HepG2 (cell line): Measurements from ENCODE around the gene MAPK14. TPM values are rescaled to one million over a fixed set of nuclear protein-coding genes. Genes with fewer than 3 reads are reported as not detected.

Experiments
- ATAC-seq: fragments of 200-7000 bp; cut with Tn5 transposase; 3 replicates; pipeline ENCODE4 v1.9.1; 2020; ENCODE audit warnings: mild to moderate bottlenecking, moderate library complexity
- BruUV-seq: library from RNA; stranded (reverse); fragments of 400-500 nt; replicated peaks from 2 replicates; lab custom pipeline; 2021; lab: Mats Ljungman, UMichigan
- CTCF ChIA-PET: fragments of 300-600 bp; formaldehyde crosslinking; extraction: SDS; loops from one replicate; lab custom pipeline; 2021; ENCODE audit warnings: low total read pairs, inconsistent platforms, low intra/inter-chr PET ratio; lab: Yijun Ruan, JAX
- POLR2A ChIA-PET: fragments of 350-600 bp; sonication (Branson Sonifier 250); formaldehyde crosslinking; loops from one replicate; lab custom pipeline; 2020; ENCODE audit warnings: antibody characterized with exemption, inconsistent platforms; lab: Yijun Ruan, JAX
- DNase-seq: peaks from one replicate; pipeline ENCODE4 v3.0.0-alpha.2; 2015; ENCODE audit warnings: low spot score
- FAIRE-seq: peaks from 3 replicates; lab custom pipeline; 2011; peaks lifted over from hg19 to GRCh38; lab: Jason Lieb, UNC
- H2AFZ ChIP-seq: one replicate; pipeline ENCODE4 v1.6.1; 2011; ENCODE audit warnings: low read length, inconsistent platforms
- H3K27ac ChIP-seq: fragments of 300-600 bp; 3 replicates; pipeline ENCODE4 v1.8.0; 2011; ENCODE audit warnings: mixed run types, mild to moderate bottlenecking, mixed read lengths, low read length, inconsistent platforms; ENCODE audit not compliant: insufficient read depth; ENCODE audit errors: extremely low read length
- H3K27me3 ChIP-seq, 2 experiments: fragments of 200-600 bp in 1 of 2; 2 replicates in 1 of 2; 3 replicates in 1 of 2; pipeline versions ENCODE4 v1.6.0 to v1.8.0; 2011; ENCODE audit warnings: low read length in 2 of 2, mild to moderate bottlenecking in 2 of 2, moderate library complexity in 2 of 2, inconsistent platforms in 1 of 2; ENCODE audit not compliant: insufficient read depth in 2 of 2, control insufficient read depth in 1 of 2
- H3K36me3 ChIP-seq, 2 experiments: fragments of 200-600 bp in 1 of 2; replicated peaks in 1 of 2; 2 replicates in 1 of 2; 3 replicates in 1 of 2; pipeline versions ENCODE4 v1.5.1 to v1.8.0; 2011; ENCODE audit warnings: low read length in 2 of 2, inconsistent platforms in 1 of 2; ENCODE audit not compliant: insufficient read depth in 2 of 2, control insufficient read depth in 1 of 2
- H3K4me1 ChIP-seq: 2 replicates; pipeline ENCODE4 v1.5.1; 2012; ENCODE audit warnings: low read length, inconsistent platforms; ENCODE audit not compliant: insufficient read depth
- H3K4me2 ChIP-seq: 2 replicates; pipeline ENCODE4 v1.6.0; 2011; ENCODE audit warnings: low read depth, low read length, inconsistent platforms
- H3K4me3 ChIP-seq, 3 experiments: fragments of 200-600 bp in 1 of 3; sonication (generic), shearing (Covaris generic) in 1 of 3; replicated peaks in 1 of 3; 2 replicates each; pipeline ENCODE4 v1.5.1; 2011 to 2016; ENCODE audit warnings: low read length in 3 of 3, inconsistent platforms in 2 of 3, low read depth in 2 of 3, mild to moderate bottlenecking in 2 of 3, control low read depth in 1 of 3, mixed read lengths in 1 of 3; ENCODE audit not compliant: insufficient read depth in 1 of 3
- H3K79me2 ChIP-seq: one replicate; pipeline ENCODE4 v1.6.1; 2011; ENCODE audit warnings: low read length, inconsistent platforms; ENCODE audit not compliant: insufficient read depth
- H3K9ac ChIP-seq: 2 replicates; pipeline ENCODE4 v1.6.0; 2011; ENCODE audit warnings: mild to moderate bottlenecking, low read depth, low read length, inconsistent platforms; ENCODE audit not compliant: insufficient read depth
- H3K9me3 ChIP-seq: 2 replicates; pipeline ENCODE4 v1.5.1; 2012; ENCODE audit warnings: mild to moderate bottlenecking, low read length
- H4K20me1 ChIP-seq: 2 replicates; pipeline ENCODE4 v1.6.0; 2011; ENCODE audit warnings: inconsistent platforms, mild to moderate bottlenecking, low read length, moderate library complexity; ENCODE audit not compliant: insufficient read depth
- FOXC1 ChIP-seq: sonication (generic); formaldehyde crosslinking; IDR thresholded peaks from 2 replicates; pipeline ENCODE4 v1.8.0; 2022; ENCODE audit warnings: mild to moderate bottlenecking, missing genetic modification reagents, borderline replicate concordance
- NAIF1 ChIP-seq: sonication (generic); formaldehyde crosslinking; IDR thresholded peaks from 2 replicates; pipeline ENCODE4 v1.5.0; 2020; ENCODE audit warnings: mild to moderate bottlenecking, missing genetic modification reagents, borderline replicate concordance
- PRMT3 ChIP-seq: sonication (generic); formaldehyde crosslinking; IDR thresholded peaks from 2 replicates; pipeline ENCODE4 v1.8.1; 2022; ENCODE audit warnings: low read depth, mild to moderate bottlenecking, moderate library complexity, missing genetic modification reagents, borderline replicate concordance
- RFX3 ChIP-seq: IDR thresholded peaks from 2 replicates; pipeline ENCODE4 v1.6.1; 2016; ENCODE audit warnings: missing biosample characterization, missing genetic modification reagents
- TCF7L2 ChIP-seq: IDR thresholded peaks from 2 replicates; pipeline ENCODE4 v1.6.1; 2011; ENCODE audit warnings: mild to moderate bottlenecking, low read depth, low read length, moderate library complexity
- TOE1 ChIP-seq: sonication (generic); formaldehyde crosslinking; IDR thresholded peaks from 2 replicates; pipeline ENCODE4 v1.4.0; 2020; ENCODE audit warnings: mild to moderate bottlenecking, missing genetic modification reagents
- ZNF160 ChIP-seq: sonication (generic); formaldehyde crosslinking; IDR thresholded peaks from 2 replicates; pipeline ENCODE4 v1.8.0; 2022; ENCODE audit warnings: mild to moderate bottlenecking, inconsistent platforms, missing genetic modification reagents
- ZNF607 ChIP-seq: sonication (generic); formaldehyde crosslinking; IDR thresholded peaks from 2 replicates; pipeline ENCODE4 v1.5.1; 2020; ENCODE audit warnings: missing genetic modification reagents, mild to moderate bottlenecking, borderline replicate concordance
- WGBS: methylation state at CpG from one replicate; pipeline ENCODE4 v1.1.6; 2017; ENCODE audit warnings: low lambda C conversion rate; 5-methylcytosine and 5-hydroxymethylcytosine counted together
- in situ Hi-C: cut with HindIII; loops from 2 replicates; pipeline ENCODE4 v1.10.0; 2017; ENCODE audit warnings: low pct_unique_long_range_greater_than_20kb; ENCODE audit not compliant: extremely low pct_ligation_motif_present
- intact Hi-C: fragments of 100-400 bp; cut with micrococcal nuclease; formaldehyde crosslinking; loops from one replicate; pipeline ENCODE4 v1.10.0; 2022; ENCODE audit not compliant: unreplicated experiment
- polyA plus RNA-seq, 8 experiments: library from polyadenylated mRNA; depleted of rRNA in 3 of 8; stranded (reverse) in 7 of 8; unstranded in 1 of 8; fragments of >200 nt; fragmentation: Illumina TruSeq in 4 of 8; extraction: Trizol in 4 of 8; gene quantifications; 2 replicates each; pipeline versions ENCODE4 v1.2.1 to v1.2.3, GENCODE V29; 2011 to 2016; ENCODE audit warnings: low read depth in 4 of 8, missing spikeins in 1 of 8, mixed read lengths in 1 of 8; ENCODE audit not compliant: insufficient read depth in 1 of 8
- total RNA-seq, 5 experiments: library from RNA; depleted of rRNA; stranded (reverse); fragments of >200 nt; fragmentation: Illumina TruSeq; extraction: Trizol; gene quantifications; 2 replicates each; pipeline ENCODE4 v1.2.3, GENCODE V29; 2016; ENCODE audit warnings: low read depth in 1 of 5
- TF ChIP-seq, protein P1 (sequence below): sonication (generic); formaldehyde crosslinking; IDR thresholded peaks from 2 replicates; pipeline ENCODE4 v1.9.0; 2021; ENCODE audit warnings: missing genetic modification reagents, mild to moderate bottlenecking, borderline replicate concordance
- TF ChIP-seq, protein P2 (sequence below): sonication (generic); formaldehyde crosslinking; IDR thresholded peaks from 2 replicates; pipeline ENCODE4 v1.8.1; 2022; ENCODE audit warnings: low read depth, mild to moderate bottlenecking, missing genetic modification reagents
- TF ChIP-seq, protein P3 (sequence below): sonication (generic); formaldehyde crosslinking; IDR thresholded peaks from 2 replicates; pipeline ENCODE4 v1.4.0; 2020; ENCODE audit warnings: mild to moderate bottlenecking, missing genetic modification reagents, borderline replicate concordance

The MAPK14 gene
- total and polyA plus RNA-seq, 2 of the 13 experiments (the other 11 are each of a cell fraction or from before 2014, with no cell fraction given): 66.3 to 67.3 TPM

- DNase-seq (no peak), FAIRE-seq (no peak)
- Histone ChIP-seq H3K4me2 (no peak overlapping the region), H3K27ac (no peak overlapping the region), H3K9ac (no peak overlapping the region)
- in situ Hi-C loops: no loop called here
- TF ChIP-seq RFX3 (CRISPR knock-in tag): no peak
- TF ChIP-seq, all 625 proteins: peak for 0
- Histone ChIP-seq H4K20me1 (no peaks in the 10 kb centered on the region; the same call in 1 of the 2 replicates), H3K4me1 (peaks cover 24% of the 10 kb centered on the region), H3K79me2 (peaks cover 39% of the 10 kb centered on the region), H3K36me3 (peaks cover 10 to 39% of the 10 kb centered on the region in 2 experiments), H2AFZ (no peak overlapping the region), H3K4me3 (no peak overlapping the region), H3K27me3 (no peaks in the 10 kb centered on the region), H3K9me3 (no peaks in the 10 kb centered on the region)
- CTCF ChIA-PET: no interaction called here
- POLR2A ChIA-PET: interaction anchor here (1.0 to 1.8 kb wide), 2 partner anchors 8 to 45 kb away, joined by 4 to 6 read pairs; no protein-coding TSS in a partner anchor
- ATAC-seq: no peak
- BruUV-seq: no TSS peak
- intact Hi-C loops: no loop called here
Observed at GRCh38 chr6:36073587-36073986, 46.0 kb downstream of the MAPK14 start.

- intact Hi-C loops: loop anchor here (1.0 kb wide), 3 partner anchors 8 to 48 kb away; partner anchors contain the start of gene MAPK14
- Histone ChIP-seq H3K36me3 (peaks cover 15 to 59% of the 10 kb centered on the region in 2 experiments), H3K9me3 (no peaks in the 10 kb centered on the region), H3K27ac (peak overlapping the region; percentile 43), H4K20me1 (no peaks in the 10 kb centered on the region), H3K4me1 (peaks cover 14% of the 10 kb centered on the region), H3K4me3 (no peak overlapping the region), H2AFZ (no peak overlapping the region), H3K79me2 (peaks cover 19% of the 10 kb centered on the region), H3K27me3 (no peaks in the 10 kb centered on the region), H3K4me2 (peak overlapping the region; percentile 25), H3K9ac (no peak overlapping the region)
- in situ Hi-C loops: no loop called here
- CTCF ChIA-PET: interaction anchor here (1.1 to 1.8 kb wide), 2 partner anchors 19 to 48 kb away, joined by 3 to 10 read pairs; partner anchors contain the start of gene MAPK14
- POLR2A ChIA-PET: interaction anchor here (1.1 to 1.2 kb wide), 2 partner anchors 48 to 56 kb away, joined by 3 to 5 read pairs; partner anchors contain the start of gene MAPK14
- 31% methylated on average over 3 of the region's 3 CpGs for WGBS
- peak; percentile 98 for ATAC-seq
- DNase-seq: peak; percentile 71
- BruUV-seq: no TSS peak
- peak; percentile 85 for FAIRE-seq
- TF ChIP-seq, protein P1, sequence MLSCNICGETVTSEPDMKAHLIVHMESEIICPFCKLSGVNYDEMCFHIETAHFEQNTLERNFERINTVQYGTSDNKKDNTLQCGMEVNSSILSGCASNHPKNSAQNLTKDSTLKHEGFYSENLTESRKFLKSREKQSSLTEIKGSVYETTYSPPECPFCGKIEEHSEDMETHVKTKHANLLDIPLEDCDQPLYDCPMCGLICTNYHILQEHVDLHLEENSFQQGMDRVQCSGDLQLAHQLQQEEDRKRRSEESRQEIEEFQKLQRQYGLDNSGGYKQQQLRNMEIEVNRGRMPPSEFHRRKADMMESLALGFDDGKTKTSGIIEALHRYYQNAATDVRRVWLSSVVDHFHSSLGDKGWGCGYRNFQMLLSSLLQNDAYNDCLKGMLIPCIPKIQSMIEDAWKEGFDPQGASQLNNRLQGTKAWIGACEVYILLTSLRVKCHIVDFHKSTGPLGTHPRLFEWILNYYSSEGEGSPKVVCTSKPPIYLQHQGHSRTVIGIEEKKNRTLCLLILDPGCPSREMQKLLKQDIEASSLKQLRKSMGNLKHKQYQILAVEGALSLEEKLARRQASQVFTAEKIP (CRISPR knock-in tag): no peak
- TF ChIP-seq ZNF160 (no peak), PRMT3 (no peak), FOXC1 (CRISPR knock-in tag) (no peak), TCF7L2 (no peak), TOE1 (no peak), NAIF1 (CRISPR knock-in tag) (no peak), ZNF607 (CRISPR knock-in tag) (no peak)
- TF ChIP-seq, protein P2, sequence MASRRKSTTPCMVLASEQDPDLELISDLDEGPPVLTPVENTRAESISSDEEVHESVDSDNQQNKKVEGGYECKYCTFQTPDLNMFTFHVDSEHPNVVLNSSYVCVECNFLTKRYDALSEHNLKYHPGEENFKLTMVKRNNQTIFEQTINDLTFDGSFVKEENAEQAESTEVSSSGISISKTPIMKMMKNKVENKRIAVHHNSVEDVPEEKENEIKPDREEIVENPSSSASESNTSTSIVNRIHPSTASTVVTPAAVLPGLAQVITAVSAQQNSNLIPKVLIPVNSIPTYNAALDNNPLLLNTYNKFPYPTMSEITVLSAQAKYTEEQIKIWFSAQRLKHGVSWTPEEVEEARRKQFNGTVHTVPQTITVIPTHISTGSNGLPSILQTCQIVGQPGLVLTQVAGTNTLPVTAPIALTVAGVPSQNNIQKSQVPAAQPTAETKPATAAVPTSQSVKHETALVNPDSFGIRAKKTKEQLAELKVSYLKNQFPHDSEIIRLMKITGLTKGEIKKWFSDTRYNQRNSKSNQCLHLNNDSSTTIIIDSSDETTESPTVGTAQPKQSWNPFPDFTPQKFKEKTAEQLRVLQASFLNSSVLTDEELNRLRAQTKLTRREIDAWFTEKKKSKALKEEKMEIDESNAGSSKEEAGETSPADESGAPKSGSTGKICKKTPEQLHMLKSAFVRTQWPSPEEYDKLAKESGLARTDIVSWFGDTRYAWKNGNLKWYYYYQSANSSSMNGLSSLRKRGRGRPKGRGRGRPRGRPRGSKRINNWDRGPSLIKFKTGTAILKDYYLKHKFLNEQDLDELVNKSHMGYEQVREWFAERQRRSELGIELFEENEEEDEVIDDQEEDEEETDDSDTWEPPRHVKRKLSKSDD: no peak
- TF ChIP-seq, protein P3, sequence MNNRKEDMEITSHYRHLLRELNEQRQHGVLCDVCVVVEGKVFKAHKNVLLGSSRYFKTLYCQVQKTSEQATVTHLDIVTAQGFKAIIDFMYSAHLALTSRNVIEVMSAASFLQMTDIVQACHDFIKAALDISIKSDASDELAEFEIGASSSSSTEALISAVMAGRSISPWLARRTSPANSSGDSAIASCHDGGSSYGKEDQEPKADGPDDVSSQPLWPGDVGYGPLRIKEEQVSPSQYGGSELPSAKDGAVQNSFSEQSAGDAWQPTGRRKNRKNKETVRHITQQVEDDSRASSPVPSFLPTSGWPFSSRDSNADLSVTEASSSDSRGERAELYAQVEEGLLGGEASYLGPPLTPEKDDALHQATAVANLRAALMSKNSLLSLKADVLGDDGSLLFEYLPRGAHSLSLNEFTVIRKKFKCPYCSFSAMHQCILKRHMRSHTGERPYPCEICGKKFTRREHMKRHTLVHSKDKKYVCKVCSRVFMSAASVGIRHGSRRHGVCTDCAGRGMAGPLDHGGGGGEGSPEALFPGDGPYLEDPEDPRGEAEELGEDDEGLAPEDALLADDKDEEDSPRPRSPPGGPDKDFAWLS (CRISPR knock-in tag): no peak
Observed at GRCh38 chr6:36075656-36076055, 48.0 kb downstream of the MAPK14 start.
